Measurements from ENCODE around the gene TEX44.

TEX44 gene

DNA sequence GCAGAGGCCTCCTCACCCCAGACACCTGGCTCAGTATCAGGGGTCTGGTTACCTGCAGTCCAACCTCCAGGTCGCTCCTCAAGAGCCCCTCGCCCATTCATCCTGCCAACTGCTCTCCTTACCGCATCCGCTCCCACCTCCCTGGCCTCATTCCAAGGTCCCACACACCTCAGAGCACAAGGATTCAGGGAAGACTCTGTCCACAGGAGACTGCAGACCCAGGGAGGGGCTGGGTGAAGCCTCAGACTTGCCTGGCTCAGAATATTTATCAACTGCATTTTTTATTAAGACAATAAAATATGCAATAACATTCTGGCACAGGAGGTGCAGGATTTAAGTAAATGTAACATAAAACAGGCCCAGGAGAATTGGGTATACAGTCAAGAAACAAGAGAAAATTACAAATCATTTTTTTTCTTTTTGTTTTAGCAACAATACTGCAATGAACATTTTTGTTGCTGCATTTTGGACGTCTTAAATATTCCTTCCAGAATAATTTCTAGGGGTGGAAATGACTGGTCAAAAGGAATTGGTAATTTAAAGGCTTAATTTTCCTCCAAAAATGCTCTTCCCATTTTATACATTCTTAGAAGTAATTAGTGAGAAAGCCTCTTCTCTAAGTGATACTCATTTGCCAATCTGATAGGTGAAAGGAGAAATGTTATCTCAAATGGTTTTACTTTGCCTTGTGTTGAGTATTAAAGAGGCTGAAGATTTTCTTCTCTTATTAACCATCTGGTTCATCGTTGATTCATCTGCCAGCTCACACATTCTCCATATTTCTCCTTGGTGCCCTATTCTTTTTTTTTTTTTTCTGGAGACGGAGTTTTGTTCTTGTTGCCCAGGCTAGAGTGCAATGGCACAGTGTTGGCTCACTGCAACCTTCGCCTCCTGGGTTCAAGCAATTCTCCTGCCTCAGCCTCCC lies 42.5 kb downstream of the TEX44 start:
- DNase-seq: no peak

DNA sequence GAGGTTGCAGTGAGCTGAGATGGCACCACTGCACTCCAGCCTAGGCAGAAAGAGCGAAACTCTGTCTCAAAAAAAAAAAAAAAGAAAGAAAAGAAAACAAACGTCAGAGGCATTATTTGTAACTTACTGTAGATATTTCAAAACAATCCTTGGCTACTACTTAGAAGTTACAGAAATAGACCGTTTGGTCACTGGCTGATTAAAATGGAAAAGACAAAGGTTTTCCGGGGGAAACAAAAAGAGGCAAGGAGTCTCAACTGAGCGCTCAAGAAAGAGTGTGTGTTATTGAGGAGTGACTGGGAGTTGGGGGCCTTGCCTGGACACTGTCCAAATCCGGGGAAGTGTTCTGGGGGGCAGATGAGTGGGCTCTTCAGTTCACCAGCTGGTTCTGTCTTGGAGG lies 47.6 kb downstream of the TEX44 start:
- DNase-seq: no peak

GRCh38 chr2:231640641-231641111 lies 48.0 kb downstream of the TEX44 start:
- no peak for DNase-seq

DNA sequence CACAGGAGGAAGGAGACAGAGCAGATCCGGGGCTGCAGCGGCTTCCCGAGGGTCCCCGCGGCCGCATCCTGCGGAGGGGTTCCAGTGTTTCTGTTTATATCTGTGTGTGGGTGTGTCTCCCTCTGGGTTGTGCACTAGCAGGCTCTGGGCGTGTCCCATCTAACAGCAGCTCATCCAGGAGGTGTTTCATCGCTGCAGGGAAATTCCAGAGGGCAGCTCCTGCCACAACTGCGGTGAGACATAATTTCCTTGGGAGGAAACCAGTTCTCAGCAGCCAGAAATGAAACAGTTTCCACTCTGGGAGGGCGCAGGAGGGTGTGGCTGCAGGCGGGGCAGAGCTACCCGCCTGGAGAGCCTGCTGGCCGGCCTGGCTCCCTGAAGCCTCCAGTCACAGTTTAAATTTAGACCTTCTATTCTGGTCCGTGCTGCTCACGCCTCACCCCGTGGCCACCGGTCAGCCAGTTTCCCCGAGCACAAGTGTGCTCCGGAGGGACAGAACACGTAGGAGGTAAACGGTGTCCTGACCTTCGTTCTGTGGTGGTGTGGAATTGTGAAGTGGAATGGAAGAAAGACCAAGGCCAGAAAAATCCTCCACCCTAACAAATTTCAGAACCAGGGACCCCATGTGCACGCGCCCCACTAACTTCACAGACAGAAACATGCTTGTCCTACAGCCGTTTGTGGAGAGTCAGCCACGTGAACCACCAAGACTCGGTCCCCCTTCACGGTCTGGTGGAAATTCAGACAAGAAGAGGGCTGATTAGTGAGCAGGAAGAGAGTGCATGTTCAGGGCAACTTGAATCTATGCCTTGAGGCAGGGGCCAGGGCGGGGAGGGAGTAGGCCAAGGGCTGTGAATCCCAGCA lies 50.2 kb downstream of the TEX44 start:
- peak; percentile 65 to 73 for DNase-seq

DNA sequence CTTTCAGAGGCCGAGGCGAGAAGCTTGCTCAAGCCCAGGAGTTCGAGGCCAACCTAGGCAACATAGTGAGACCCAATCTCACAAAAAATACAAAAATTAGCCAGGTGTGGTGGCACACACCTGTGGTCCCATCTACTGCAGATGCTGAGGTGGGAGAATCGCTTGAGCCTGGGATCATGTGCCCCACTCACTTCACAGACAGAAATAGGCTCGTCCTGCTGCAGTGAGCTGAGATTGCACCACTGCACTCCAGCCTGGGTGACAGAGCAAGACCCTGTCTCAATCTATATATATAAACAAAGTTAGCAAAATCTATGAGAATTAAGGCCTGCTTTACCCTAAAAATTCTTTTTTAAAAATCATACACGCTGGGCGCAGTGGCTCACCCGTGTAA lies 50.8 kb downstream of the TEX44 start:
- no peak for DNase-seq

Data from activated T-cell treated with anti-CD3 and anti-CD28 coated beads, Interleukin-2, amount 50 U/mL, for 48 hours (primary cell).